HG03558 (cell line): ENCODE data around the gene ARHGAP12.

Experiments
- ATAC-seq: cut with Tn5 transposase; IDR thresholded peaks from one replicate; pipeline ENCODE4 v1.9.1; 2021; ENCODE audit warnings: moderate number of reproducible peaks; ENCODE audit not compliant: unreplicated experiment; ENCODE audit errors: extremely low read depth

Gene ARHGAP12

DNA sequence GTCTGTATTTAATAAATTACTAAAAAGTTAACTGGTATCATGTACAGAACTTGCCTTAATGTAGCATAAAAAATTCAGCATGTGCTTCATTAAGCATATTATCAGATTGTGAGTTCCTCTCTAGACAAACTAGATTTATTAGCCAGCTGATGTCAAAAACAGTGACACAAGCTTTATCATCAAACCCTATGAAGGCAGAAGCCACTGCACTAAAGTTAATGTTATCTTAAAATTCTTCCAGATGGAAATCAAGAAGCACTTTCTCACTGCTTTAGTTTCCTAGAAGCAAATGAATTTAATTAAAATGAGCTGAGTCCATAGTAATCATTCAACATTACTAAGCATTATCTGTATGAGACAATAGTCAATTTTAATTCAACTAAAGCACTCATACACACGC is 96.4 kb downstream of the ARHGAP12 start:
- ATAC-seq: no peak

- no peak for ATAC-seq
Measured at GRCh38 chr10:31830887-31831286, 97.7 kb downstream of the ARHGAP12 start.

GRCh38 chr10:31829776-31830175 is 98.9 kb downstream of the ARHGAP12 start:
- no peak for ATAC-seq

GRCh38 chr10:31823358-31823757 is 105.3 kb downstream of the ARHGAP12 start:
- no peak for ATAC-seq

- ATAC-seq: no peak
Measured at GRCh38 chr10:31822616-31823318, 105.9 kb downstream of the ARHGAP12 start.

GRCh38 chr10:31822150-31822549 is 106.5 kb downstream of the ARHGAP12 start:
- ATAC-seq: no peak

DNA sequence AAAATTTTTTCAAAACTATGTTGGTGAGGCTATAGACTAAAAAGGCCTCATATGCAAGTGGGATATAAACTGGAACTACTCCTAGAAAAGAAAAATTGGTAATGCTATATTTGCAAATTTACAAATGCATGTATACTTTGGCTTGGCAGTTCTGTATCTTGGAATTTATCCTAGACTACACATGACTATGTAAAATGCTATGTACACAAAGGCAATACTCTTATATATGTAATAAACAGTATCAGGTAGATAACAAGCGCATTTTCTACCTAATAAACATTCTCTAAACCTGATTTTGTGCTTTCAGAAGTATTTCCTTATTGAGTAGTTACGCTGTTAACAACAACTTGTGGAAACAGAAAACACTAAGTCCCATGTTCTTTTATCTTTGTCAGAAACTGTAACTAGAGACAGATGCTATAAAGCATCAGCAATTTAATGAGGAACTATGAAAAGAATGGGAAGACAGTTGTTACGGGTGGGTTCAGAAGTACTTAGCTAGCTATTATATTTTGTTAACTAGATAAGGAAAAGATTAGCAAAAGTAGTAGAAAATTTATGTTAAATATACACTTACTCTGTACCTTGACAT is 107.8 kb downstream of the ARHGAP12 start:
- no peak for ATAC-seq

- no peak for ATAC-seq
Measured at GRCh38 chr10:31820096-31820495, 108.5 kb downstream of the ARHGAP12 start.

DNA sequence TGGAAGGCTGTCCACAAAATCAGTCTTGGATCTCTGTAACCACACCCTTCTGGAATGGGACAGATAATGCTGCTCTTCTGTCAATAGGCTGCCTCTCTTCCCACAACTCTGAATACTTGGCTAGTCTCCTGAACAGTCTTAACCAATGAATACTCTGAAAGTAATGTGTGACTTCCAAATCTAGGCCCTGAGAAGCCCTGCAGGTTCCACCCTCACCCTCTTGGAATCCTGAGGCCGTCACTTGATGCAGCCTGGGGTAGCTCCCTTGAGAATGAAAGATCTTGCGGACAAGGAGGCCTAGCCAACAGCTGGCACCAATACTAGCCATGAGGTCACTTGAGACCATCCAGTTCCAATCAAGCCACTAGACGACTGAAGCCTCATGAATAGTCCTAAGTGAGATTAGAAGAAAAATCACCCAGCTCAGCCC is 109.2 kb downstream of the ARHGAP12 start:
- ATAC-seq: no peak

GRCh38 chr10:31816318-31816717 is 112.3 kb downstream of the ARHGAP12 start:
- ATAC-seq: no peak

GRCh38 chr10:31808258-31809218 is 120.1 kb downstream of the ARHGAP12 start:
- ATAC-seq: no peak

DNA sequence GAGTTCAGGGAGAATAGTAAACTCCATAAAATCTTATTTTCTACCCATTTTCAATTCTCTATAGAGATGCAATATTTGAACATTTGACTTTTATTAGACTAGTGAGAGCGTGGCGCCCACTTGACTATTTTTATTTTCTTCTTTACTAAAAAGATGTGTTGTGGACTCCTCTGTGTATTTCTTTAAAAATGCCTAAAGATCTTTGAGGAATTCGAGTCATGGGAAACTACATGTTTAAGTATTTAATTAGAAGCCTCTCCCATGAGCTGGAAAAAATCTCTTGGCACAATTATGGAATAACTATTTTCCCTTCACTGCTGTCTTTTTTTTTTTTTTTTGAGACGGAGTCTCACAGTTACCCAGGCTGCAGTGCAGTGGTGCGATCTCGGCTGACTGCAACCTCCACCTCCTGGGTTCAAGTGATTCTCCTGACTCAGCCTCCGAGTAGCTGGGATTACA is 124.2 kb downstream of the ARHGAP12 start:
- ATAC-seq: no peak

DNA sequence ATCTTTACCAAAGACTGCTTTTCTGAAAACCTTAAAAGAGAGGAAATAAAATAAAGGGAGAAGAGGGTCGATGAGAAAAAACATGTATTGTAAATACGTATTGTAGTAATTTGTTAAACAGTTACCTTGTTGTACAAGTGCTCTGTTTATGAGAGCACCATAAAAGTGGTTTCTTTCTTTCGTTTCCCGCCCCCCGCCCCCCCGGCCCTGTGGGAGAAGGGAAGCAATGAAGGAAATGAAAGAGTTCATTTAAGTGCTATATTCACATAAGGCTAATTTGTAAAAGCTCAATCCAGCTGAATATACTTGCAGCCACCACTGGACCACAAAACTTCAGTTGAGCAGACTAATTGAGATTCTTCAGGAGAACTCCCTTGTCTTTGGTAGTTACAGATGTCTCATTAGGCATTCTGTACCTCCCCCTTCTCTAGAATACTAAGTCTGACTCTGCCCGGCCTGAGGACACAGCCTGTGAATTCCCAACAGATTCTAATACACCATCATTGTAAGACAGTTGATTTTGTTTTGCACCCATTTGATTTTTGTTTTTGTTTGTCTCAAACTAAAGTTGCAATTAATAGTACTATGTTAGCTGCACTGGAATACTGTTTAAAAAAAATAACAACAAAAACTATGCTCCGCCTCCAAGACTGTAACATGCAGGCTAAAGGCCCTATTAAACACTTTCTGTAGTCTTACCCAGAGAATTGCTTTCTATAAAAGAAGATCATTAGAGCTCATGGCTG is 124.9 kb downstream of the ARHGAP12 start:
- ATAC-seq: no peak

- ATAC-seq: no peak
Measured at GRCh38 chr10:31799181-31799580, 129.4 kb downstream of the ARHGAP12 start.

DNA sequence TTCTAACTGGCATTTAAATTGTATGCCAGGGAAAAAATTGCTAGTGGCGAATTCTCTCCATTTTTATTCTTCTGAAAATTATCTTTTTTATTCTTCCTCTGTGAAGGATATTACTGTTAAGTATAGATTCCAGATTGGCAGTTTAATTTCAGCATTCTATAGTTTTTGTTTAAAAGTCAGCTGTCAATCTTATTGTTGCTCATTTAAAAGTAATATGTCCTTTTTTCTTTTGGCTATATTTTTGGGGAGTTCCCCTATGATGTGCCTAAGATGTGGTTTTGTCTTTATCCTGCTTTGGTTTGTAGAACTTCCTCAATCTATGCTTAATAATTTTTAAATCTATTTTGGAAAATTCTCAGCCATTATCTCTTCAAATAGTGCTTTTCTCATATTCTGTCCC is 135.9 kb downstream of the ARHGAP12 start:
- no peak for ATAC-seq

DNA sequence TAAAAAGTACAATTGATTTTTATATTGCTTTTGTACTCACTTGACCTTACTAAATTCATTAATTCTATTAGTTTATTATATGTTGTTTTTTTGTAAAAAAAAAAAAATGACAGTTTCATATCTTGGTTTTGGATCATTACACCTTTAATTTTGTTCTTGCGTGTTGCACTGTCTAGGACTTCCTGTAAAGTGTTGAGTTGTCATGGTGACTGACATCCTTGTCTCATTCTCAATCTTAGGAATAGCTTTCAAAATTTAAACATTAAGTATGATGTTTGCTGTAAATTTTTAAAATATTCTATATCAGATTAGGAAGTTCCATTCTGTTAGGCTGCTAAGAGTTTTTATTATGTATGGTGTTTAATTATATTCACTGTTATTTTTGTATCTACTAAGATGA is 139.1 kb downstream of the ARHGAP12 start:
- no peak for ATAC-seq

DNA sequence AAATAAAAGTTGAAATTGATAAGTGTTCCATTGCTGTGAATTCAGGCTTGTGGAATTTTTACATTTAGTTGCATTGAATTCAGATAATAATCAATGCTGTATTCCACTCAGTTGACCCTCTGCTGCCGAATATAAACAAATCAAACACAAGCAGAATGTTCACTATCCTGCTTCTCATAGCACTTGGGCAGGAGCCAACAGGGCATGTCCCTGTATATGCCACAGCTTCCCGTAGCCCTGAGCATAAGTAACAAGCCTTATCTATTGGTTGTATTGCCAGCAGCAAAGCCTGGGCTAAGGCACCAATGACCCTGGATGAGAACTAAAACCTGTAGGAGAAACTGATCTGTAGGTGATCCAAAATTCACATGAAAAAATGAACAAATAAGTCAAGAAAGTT is 145.9 kb downstream of the ARHGAP12 start:
- no peak for ATAC-seq

DNA sequence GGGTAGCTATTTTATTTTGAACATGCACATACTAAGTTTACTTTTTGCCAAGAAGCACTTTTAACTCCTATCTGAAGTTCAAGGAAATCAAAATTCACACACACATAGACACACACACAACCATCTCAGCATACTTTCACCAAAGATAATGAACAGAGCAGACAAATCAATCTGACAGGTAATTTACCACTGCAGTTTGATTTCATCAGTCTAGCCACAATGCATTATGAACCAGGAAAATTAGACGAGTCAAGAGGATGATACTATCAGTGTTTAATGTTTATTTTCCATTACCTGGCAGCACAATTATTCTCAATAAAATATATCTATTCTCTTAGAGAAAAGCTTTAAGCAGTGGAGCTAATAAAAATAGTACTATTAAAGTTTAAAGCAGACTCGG is 147.9 kb downstream of the ARHGAP12 start:
- ATAC-seq: no peak

- no peak for ATAC-seq
Measured at GRCh38 chr10:31778627-31779026, 150.0 kb downstream of the ARHGAP12 start.

DNA sequence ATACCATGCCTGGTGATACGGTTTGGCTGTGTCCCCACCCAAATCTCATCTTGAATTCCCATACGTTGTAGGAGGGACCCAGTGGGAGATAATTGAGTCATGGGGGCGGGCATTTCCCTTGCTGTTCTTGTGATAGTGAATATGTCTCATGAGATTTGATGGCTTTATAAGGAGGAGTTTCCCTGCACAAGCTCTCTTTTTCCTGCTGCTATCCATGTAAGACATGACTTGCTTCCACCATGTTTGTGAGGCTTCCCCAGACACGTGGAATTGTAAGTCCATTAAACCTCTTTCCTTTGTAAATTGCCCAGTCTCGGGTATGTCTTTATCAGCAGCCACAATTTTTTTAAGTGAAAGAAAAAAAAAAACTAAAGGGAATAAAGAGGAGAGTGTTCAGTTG is 152.5 kb downstream of the ARHGAP12 start:
- ATAC-seq: no peak
